K562 (cell line): ENCODE results near the gene RAB32. TPM values are rescaled to one million over a fixed set of nuclear protein-coding genes. Genes with fewer than 3 reads are reported as not detected.

Source experiments
- ATAC-seq: fragments of 200-7000 bp; cut with Tn5 transposase; 3 replicates; pipeline ENCODE4 v1.9.1; 2020; ENCODE audit warnings: moderate library complexity
- BruUV-seq: library from RNA; stranded (reverse); fragments of 400-500 nt; replicated peaks from 2 replicates; lab custom pipeline; 2021; lab: Mats Ljungman, UMichigan
- CTCF ChIA-PET: fragments of 300-600 bp; formaldehyde crosslinking; extraction: SDS; loops from one replicate; lab custom pipeline; 2021; ENCODE audit warnings: low intra/inter-chr PET ratio; lab: Yijun Ruan, JAX
- POLR2A ChIA-PET: fragments of 300-600, 350-650 bp; sonication (Branson Sonifier 250); formaldehyde crosslinking; extraction: SDS; loops from one replicate; lab custom pipeline; 2021; ENCODE audit warnings: antibody characterized with exemption, inconsistent platforms; lab: Yijun Ruan, JAX
- DNase-seq, 4 experiments: peaks; one replicate each; pipeline versions ENCODE4 v3.0.0 to v3.0.0-alpha.2; 2011 to 2018; ENCODE audit warnings: low spot score in 3 of 4, mixed read lengths in 3 of 4; ENCODE audit errors: extremely low read depth in 1 of 4
- FAIRE-seq: peaks from 2 replicates; lab custom pipeline; 2011; peaks lifted over from hg19 to GRCh38; lab: Jason Lieb, UNC
- H2AFZ ChIP-seq: 2 replicates; pipeline ENCODE4 v1.6.0; 2011; ENCODE audit warnings: low read depth, low read length, control low read depth, inconsistent platforms
- H3K27ac ChIP-seq: fragments of 200-600 bp; 3 replicates; pipeline ENCODE4 v1.8.0; 2011; ENCODE audit warnings: low read depth, mild to moderate bottlenecking, control low read depth, inconsistent platforms, low read length, moderate library complexity, mixed read lengths; ENCODE audit errors: extremely low read depth
- H3K27me3 ChIP-seq, 2 experiments: fragments of 300-600 bp in 1 of 2; 2 replicates in 1 of 2; 3 replicates in 1 of 2; pipeline versions ENCODE4 v1.6.0 to v1.8.0; 2011; ENCODE audit warnings: inconsistent platforms in 2 of 2, low read length in 2 of 2, mild to moderate bottlenecking in 1 of 2, mixed read lengths in 1 of 2, moderate library complexity in 1 of 2; ENCODE audit not compliant: control insufficient read depth in 2 of 2, insufficient read depth in 2 of 2
- H3K36me3 ChIP-seq: fragments of 300-600 bp; 3 replicates; pipeline ENCODE4 v1.8.0; 2011; ENCODE audit warnings: mild to moderate bottlenecking, low read length, inconsistent platforms; ENCODE audit not compliant: control insufficient read depth, insufficient read depth
- H3K4me1 ChIP-seq, 2 experiments: fragments of 200-600 bp in 1 of 2; replicated peaks in 1 of 2; 2 replicates in 1 of 2; 3 replicates in 1 of 2; pipeline versions ENCODE4 v1.5.1 to v1.8.0; 2011; ENCODE audit warnings: inconsistent platforms in 2 of 2, low read length in 2 of 2, mild to moderate bottlenecking in 1 of 2, mixed read lengths in 1 of 2, moderate library complexity in 1 of 2; ENCODE audit not compliant: control insufficient read depth in 2 of 2, insufficient read depth in 2 of 2
- H3K4me2 ChIP-seq: 2 replicates; pipeline ENCODE4 v1.6.1; 2011; ENCODE audit warnings: low read length, control low read depth, inconsistent platforms, mixed read lengths; ENCODE audit not compliant: insufficient read depth
- H3K4me3 ChIP-seq: fragments of 200-600 bp; sonication (generic), shearing (Covaris generic); 2 replicates; pipeline ENCODE4 v1.5.1; 2016; ENCODE audit warnings: control low read depth, inconsistent platforms
- H3K79me2 ChIP-seq: fragments of 200-600 bp; 3 replicates; pipeline ENCODE4 v1.8.0; 2011; ENCODE audit warnings: low read length, inconsistent platforms; ENCODE audit not compliant: control insufficient read depth, insufficient read depth
- H3K9ac ChIP-seq, 2 experiments: 2 replicates each; pipeline versions ENCODE4 v1.6.0 to v1.6.1; 2011; ENCODE audit warnings: low read depth in 2 of 2, low read length in 2 of 2, control low read depth in 1 of 2, inconsistent platforms in 1 of 2, mild to moderate bottlenecking in 1 of 2, mixed read lengths in 1 of 2; ENCODE audit not compliant: insufficient read depth in 1 of 2
- H3K9me1 ChIP-seq: one replicate; pipeline ENCODE4 v1.6.0; 2011; ENCODE audit warnings: inconsistent platforms, mild to moderate bottlenecking, low read length, moderate library complexity; ENCODE audit not compliant: control insufficient read depth, insufficient read depth
- H3K9me3 ChIP-seq: replicated peaks from 2 replicates; pipeline ENCODE4 v1.5.1; 2011; ENCODE audit warnings: low read depth, low read length, inconsistent platforms; ENCODE audit not compliant: control insufficient read depth, insufficient read depth
- H4K20me1 ChIP-seq: replicated peaks from 2 replicates; pipeline ENCODE4 v1.6.1; 2011; ENCODE audit warnings: low read length, inconsistent platforms, mixed read lengths; ENCODE audit not compliant: control insufficient read depth, insufficient read depth
- NUFIP1 ChIP-seq: fragments of 450-650 bp; IDR thresholded peaks from 2 replicates; pipeline ENCODE4 v1.6.1; 2018; ENCODE audit not compliant: partially characterized antibody
- XRCC4 ChIP-seq: IDR thresholded peaks from one replicate; pipeline ENCODE4 v1.6.1; 2011; ENCODE audit not compliant: insufficient read depth, insufficient read length; ENCODE audit errors: extremely low read depth
- ZFPM2 ChIP-seq: fragments of 250-450 bp; sonication (Bioruptor Pico); IDR thresholded peaks from 2 replicates; pipeline ENCODE4 v1.5.1; 2022; ENCODE audit warnings: mild to moderate bottlenecking
- ZNF551 ChIP-seq: fragments of 250-450 bp; sonication (Bioruptor Pico); IDR thresholded peaks from 2 replicates; pipeline ENCODE4 v1.5.0; 2021; ENCODE audit warnings: mild to moderate bottlenecking, moderate library complexity
- ZNF740 ChIP-seq, 3 experiments: fragments of 200-800 bp in 1 of 3; sonication (Bioruptor generic) in 1 of 3; sonication (generic) in 1 of 3; formaldehyde crosslinking in 1 of 3; IDR thresholded peaks; 2 replicates each; pipeline versions ENCODE4 v1.6.1 to v1.8.0; 2016 to 2022; ENCODE audit warnings: mild to moderate bottlenecking in 2 of 3, missing compliant biosample characterization in 2 of 3, missing genetic modification characterization in 2 of 3, missing genetic modification reagents in 1 of 3
- WGBS: fragments of 100-300 bp; shearing (Covaris generic); methylation state at CpG from one replicate; pipeline ENCODE4 v1.1.6; 2016; ENCODE audit warnings: low coverage, mixed read lengths; ENCODE audit not compliant: insufficient coverage; ENCODE audit errors: missing lambda C conversion rate; 5-methylcytosine and 5-hydroxymethylcytosine counted together
- in situ Hi-C: fragments of 300-500 bp; cut with MboI; formaldehyde crosslinking; loops from 4 replicates; pipeline ENCODE4 v1.15.0; 2018; ENCODE audit warnings: inconsistent platforms, mixed read lengths
- intact Hi-C: fragments of 100-400 bp; cut with micrococcal nuclease; formaldehyde crosslinking; loops from 2 replicates; pipeline ENCODE4 v1.14.2; 2022
- polyA plus RNA-seq, 8 experiments: library from polyadenylated mRNA; depleted of rRNA in 4 of 8; stranded (reverse) in 5 of 8; unstranded in 3 of 8; fragments of >200 nt; fragmentation: Nextera tagmentation in 2 of 8; fragmentation: Illumina TruSeq in 1 of 8; extraction: Ambion mirVana in 2 of 8; extraction: Trizol in 1 of 8; gene quantifications; 2 replicates each; pipeline versions ENCODE4 v1.2.1 to v1.2.3, GENCODE V29; 2011 to 2014; ENCODE audit warnings: inconsistent platforms in 1 of 8, missing spikeins in 1 of 8
- total RNA-seq, 7 experiments: library from RNA; depleted of rRNA in 6 of 7; stranded (reverse); fragments of >200 nt in 6 of 7; fragmentation: Illumina TruSeq in 2 of 7; extraction: Trizol in 2 of 7; gene quantifications; 2 replicates each; pipeline versions ENCODE4 v1.2.1 to v1.2.3, GENCODE V29; 2011 to 2021; ENCODE audit warnings: low replicate concordance in 1 of 7
- TF ChIP-seq, protein P1 (sequence below): fragments of 450-650 bp; IDR thresholded peaks from 2 replicates; pipeline ENCODE4 v1.6.1; 2016; ENCODE audit warnings: mild to moderate bottlenecking, moderate library complexity

RAB32 gene
- total and polyA plus RNA-seq, 9 of the 15 experiments (the other 6 are each of a cell fraction or from before 2014, with no cell fraction given): 2.5 to 16.6 (median 11.0) TPM

DNA sequence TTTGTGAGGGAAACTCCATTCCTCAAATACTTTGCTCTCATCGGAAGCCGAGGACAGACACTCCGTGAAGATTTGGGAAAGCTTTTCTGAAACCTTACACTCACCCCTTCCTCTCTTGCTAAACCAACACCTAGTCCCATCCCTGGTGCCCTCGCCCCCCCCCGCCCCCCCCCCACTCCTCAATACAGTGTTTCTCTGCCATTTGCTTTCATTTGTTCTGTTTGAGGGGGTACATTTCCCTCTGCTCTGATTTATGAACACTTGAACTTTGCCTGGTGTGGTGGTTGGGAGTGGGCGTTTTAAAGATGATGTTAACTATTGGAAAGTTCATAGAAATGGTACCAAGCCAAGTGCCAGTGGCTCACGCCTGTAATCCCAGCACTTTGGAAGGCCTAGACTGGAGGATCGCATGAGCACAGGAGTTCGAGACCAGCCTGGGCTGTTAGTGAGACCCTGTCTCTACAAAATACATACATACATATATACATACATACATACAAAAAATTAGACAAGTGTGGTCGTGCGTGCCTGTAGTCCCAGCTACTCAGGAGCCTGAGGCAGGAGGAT, 1.1 kb downstream of the RAB32 start:
- Histone ChIP-seq H3K9ac (peak overlapping the region in 1 of 2 experiments; percentile 93; a peak in 1 of 4 replicates), H3K9me1 (no peaks in the 10 kb centered on the region), H3K27me3 (no peaks in the 10 kb centered on the region), H3K4me1 (peaks cover 12 to 16% of the 10 kb centered on the region in 2 experiments), H3K4me3 (peak overlapping the region; percentile 47; the same call in 1 of the 2 replicates), H4K20me1 (no peaks in the 10 kb centered on the region), H3K79me2 (no peaks in the 10 kb centered on the region), H2AFZ (peak overlapping the region; percentile 94; the same call in 1 of the 2 replicates), H3K36me3 (no peaks in the 10 kb centered on the region), H3K27ac (no peak overlapping the region), H3K9me3 (no peaks in the 10 kb centered on the region), H3K4me2 (peak overlapping the region; percentile 86)
- DNase-seq: no peak
- ChIA-PET CTCF (no interaction called here), POLR2A (interaction anchor here (0.6 to 1.2 kb wide), 2 partner anchors 10 to 1300 kb away, joined by 3 to 6 read pairs; no protein-coding TSS in a partner anchor)
- no peak for FAIRE-seq
- no peak for ATAC-seq
- in situ Hi-C loops: no loop called here
- intact Hi-C loops: loop anchor here (5.0 to 10.0 kb wide), 2 partner anchors 113 to 230 kb away; no protein-coding TSS in a partner anchor
- no TSS peak for BruUV-seq
- WGBS: 67% methylated on average over 11 of the region's 11 CpGs
- TF ChIP-seq NUFIP1: no peak
- no peak for TF ChIP-seq XRCC4
- TF ChIP-seq ZNF740 (CRISPR knock-in tag; IDR thresholded peaks at IDR 0.05): no peak
- TF ChIP-seq ZNF740 (tag; IDR thresholded peaks at IDR 0.05): peak in 1 of 2 experiments; percentile 84; a peak in 2 of 4 replicates
- TF ChIP-seq ZNF551 (CRISPR knock-in tag): no peak
- TF ChIP-seq ZFPM2 (CRISPR knock-in tag): no peak
- TF ChIP-seq, protein P1, sequence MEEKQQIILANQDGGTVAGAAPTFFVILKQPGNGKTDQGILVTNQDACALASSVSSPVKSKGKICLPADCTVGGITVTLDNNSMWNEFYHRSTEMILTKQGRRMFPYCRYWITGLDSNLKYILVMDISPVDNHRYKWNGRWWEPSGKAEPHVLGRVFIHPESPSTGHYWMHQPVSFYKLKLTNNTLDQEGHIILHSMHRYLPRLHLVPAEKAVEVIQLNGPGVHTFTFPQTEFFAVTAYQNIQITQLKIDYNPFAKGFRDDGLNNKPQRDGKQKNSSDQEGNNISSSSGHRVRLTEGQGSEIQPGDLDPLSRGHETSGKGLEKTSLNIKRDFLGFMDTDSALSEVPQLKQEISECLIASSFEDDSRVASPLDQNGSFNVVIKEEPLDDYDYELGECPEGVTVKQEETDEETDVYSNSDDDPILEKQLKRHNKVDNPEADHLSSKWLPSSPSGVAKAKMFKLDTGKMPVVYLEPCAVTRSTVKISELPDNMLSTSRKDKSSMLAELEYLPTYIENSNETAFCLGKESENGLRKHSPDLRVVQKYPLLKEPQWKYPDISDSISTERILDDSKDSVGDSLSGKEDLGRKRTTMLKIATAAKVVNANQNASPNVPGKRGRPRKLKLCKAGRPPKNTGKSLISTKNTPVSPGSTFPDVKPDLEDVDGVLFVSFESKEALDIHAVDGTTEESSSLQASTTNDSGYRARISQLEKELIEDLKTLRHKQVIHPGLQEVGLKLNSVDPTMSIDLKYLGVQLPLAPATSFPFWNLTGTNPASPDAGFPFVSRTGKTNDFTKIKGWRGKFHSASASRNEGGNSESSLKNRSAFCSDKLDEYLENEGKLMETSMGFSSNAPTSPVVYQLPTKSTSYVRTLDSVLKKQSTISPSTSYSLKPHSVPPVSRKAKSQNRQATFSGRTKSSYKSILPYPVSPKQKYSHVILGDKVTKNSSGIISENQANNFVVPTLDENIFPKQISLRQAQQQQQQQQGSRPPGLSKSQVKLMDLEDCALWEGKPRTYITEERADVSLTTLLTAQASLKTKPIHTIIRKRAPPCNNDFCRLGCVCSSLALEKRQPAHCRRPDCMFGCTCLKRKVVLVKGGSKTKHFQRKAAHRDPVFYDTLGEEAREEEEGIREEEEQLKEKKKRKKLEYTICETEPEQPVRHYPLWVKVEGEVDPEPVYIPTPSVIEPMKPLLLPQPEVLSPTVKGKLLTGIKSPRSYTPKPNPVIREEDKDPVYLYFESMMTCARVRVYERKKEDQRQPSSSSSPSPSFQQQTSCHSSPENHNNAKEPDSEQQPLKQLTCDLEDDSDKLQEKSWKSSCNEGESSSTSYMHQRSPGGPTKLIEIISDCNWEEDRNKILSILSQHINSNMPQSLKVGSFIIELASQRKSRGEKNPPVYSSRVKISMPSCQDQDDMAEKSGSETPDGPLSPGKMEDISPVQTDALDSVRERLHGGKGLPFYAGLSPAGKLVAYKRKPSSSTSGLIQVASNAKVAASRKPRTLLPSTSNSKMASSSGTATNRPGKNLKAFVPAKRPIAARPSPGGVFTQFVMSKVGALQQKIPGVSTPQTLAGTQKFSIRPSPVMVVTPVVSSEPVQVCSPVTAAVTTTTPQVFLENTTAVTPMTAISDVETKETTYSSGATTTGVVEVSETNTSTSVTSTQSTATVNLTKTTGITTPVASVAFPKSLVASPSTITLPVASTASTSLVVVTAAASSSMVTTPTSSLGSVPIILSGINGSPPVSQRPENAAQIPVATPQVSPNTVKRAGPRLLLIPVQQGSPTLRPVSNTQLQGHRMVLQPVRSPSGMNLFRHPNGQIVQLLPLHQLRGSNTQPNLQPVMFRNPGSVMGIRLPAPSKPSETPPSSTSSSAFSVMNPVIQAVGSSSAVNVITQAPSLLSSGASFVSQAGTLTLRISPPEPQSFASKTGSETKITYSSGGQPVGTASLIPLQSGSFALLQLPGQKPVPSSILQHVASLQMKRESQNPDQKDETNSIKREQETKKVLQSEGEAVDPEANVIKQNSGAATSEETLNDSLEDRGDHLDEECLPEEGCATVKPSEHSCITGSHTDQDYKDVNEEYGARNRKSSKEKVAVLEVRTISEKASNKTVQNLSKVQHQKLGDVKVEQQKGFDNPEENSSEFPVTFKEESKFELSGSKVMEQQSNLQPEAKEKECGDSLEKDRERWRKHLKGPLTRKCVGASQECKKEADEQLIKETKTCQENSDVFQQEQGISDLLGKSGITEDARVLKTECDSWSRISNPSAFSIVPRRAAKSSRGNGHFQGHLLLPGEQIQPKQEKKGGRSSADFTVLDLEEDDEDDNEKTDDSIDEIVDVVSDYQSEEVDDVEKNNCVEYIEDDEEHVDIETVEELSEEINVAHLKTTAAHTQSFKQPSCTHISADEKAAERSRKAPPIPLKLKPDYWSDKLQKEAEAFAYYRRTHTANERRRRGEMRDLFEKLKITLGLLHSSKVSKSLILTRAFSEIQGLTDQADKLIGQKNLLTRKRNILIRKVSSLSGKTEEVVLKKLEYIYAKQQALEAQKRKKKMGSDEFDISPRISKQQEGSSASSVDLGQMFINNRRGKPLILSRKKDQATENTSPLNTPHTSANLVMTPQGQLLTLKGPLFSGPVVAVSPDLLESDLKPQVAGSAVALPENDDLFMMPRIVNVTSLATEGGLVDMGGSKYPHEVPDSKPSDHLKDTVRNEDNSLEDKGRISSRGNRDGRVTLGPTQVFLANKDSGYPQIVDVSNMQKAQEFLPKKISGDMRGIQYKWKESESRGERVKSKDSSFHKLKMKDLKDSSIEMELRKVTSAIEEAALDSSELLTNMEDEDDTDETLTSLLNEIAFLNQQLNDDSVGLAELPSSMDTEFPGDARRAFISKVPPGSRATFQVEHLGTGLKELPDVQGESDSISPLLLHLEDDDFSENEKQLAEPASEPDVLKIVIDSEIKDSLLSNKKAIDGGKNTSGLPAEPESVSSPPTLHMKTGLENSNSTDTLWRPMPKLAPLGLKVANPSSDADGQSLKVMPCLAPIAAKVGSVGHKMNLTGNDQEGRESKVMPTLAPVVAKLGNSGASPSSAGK: no peak
